ENCODE measurements around the gene BTNL3. TPM values are rescaled to one million over a fixed set of nuclear protein-coding genes. Genes with fewer than 3 reads are reported as not detected.

Gene BTNL3
- total RNA-seq, 1 donor from 2014 or later = not detected

DNA sequence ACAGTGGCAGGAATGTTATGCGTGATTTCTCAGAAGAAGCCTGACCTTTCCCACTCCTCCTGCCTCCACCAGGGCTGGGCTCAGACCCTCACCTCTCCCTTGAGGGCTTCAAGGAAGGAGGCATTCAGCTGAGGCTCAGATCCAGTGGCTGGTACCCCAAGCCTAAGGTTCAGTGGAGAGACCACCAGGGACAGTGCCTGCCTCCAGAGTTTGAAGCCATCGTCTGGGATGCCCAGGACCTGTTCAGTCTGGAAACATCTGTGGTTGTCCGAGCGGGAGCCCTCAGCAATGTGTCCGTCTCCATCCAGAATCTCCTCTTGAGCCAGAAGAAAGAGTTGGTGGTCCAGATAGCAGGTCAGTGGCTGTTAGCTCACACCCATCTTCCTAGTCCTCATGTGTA is 61.4 kb downstream of the BTNL3 start:
- Mint-ChIP-seq H3K27ac (ENCODE audit: unreplicated experiment) (no peak overlapping the region), H3K9me3 (ENCODE audit: low read depth) (no peaks in the 10 kb centered on the region), H3K4me1 (ENCODE audit: low read depth) (peaks cover 17% of the 10 kb centered on the region), H3K36me3 (ENCODE audit: low read depth) (no peaks in the 10 kb centered on the region), H3K27me3 (ENCODE audit: low read depth) (peaks cover 55% of the 10 kb centered on the region), H3K4me3 (ENCODE audit: unreplicated experiment) (no peak overlapping the region)
- DNase-seq (ENCODE audit: low spot score) = no peak
- TF ChIP-seq, protein P1, sequence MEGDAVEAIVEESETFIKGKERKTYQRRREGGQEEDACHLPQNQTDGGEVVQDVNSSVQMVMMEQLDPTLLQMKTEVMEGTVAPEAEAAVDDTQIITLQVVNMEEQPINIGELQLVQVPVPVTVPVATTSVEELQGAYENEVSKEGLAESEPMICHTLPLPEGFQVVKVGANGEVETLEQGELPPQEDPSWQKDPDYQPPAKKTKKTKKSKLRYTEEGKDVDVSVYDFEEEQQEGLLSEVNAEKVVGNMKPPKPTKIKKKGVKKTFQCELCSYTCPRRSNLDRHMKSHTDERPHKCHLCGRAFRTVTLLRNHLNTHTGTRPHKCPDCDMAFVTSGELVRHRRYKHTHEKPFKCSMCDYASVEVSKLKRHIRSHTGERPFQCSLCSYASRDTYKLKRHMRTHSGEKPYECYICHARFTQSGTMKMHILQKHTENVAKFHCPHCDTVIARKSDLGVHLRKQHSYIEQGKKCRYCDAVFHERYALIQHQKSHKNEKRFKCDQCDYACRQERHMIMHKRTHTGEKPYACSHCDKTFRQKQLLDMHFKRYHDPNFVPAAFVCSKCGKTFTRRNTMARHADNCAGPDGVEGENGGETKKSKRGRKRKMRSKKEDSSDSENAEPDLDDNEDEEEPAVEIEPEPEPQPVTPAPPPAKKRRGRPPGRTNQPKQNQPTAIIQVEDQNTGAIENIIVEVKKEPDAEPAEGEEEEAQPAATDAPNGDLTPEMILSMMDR (IDR thresholded peaks at IDR 0.05) = no peak

DNA sequence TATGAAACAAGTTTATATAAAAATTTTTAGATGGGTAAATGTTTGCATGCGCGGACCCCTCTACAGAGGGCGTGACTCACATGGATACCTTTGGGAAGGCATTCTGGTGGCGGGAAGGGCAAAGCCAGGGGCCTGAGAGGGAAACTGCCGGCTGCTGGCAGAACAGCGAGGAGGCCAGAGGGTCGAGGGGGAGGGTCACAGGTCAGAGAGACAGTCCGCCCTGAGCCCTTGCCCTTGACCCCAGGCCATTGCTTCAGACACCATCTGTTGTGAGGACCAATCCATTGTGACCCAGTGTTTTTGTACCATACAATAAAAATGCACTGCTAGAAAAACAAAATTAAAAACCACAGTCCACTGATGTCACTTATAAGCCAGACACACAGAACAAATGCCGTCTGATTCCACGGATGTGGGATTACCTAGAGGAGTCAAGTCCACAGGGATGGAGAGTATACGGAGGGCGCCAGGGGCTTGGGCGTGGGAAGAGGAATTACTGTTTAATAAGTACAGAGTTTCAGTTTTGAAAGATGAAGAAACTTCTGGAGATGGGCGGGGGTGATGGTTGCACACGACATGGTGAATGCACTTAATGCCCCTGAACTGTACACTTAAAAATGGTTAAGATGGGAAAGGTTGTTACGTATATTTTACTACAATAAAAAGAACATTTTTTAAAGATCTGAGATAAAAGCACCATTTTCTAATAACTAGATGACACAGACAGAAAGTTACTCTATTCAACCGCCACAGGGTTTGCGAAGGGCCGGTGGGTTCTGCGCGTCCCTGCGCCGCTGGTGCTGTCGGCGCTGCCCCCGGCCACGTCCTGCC is 63.4 kb downstream of the BTNL3 start:
- DNase-seq (ENCODE audit: low spot score) = no peak
- H3K4me1 Mint-ChIP-seq (ENCODE audit: low read depth) = peaks cover 17% of the 10 kb centered on the region
- H3K27me3 Mint-ChIP-seq (ENCODE audit: low read depth) = peaks cover 74% of the 10 kb centered on the region
- H3K27ac Mint-ChIP-seq (ENCODE audit: unreplicated experiment) = no peak overlapping the region
- TF ChIP-seq, protein P1 (IDR thresholded peaks at IDR 0.05) = no peak
- no peaks in the 10 kb centered on the region for H3K9me3 Mint-ChIP-seq (ENCODE audit: low read depth)
- no peaks in the 10 kb centered on the region for H3K36me3 Mint-ChIP-seq (ENCODE audit: low read depth)
- peak overlapping the region; percentile 49 for H3K4me3 Mint-ChIP-seq (ENCODE audit: unreplicated experiment)

DNA sequence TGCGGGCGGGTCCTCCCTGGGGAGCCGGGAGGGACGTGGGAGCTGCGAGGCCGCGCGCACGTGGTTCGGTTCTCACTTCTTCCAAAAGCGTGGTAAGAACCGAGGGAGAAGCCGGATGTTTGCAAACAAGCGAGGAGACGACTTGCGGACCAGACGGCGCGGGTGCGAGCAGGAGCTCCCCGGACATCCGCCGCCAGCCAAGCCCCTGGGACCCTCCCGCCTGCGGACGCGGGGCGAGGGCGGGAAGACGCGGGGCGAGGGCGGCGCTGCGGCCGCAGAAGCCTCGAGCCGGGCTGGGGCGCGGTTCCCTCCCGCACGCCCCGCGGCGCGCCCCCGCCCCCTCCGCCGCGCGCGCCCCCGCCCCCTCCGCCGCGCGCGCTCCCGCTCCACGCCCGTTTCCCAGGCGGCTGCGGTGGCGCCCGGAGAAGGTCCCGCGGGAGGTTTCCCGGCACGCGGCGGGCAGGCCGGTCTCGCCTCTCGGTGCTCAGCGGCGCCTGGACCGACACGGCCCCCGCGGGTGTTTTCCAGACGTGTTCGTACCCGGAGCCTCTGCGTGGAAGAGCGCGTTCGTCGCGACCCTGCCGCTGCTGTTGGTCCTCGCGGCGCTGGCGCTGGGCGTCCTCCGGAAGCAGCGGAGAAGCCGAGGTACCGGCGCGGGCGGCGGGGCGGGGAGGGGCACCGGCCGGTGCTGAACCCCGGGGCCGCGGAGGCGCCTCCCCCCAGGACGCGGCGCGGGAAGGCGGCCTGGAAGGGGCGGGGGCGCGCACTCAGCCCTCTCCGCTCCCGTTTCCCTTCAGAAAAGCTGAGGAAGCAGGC is 64.2 kb downstream of the BTNL3 start:
- no peak for DNase-seq (ENCODE audit: low spot score)
- H3K9me3 Mint-ChIP-seq (ENCODE audit: low read depth) = no peaks in the 10 kb centered on the region
- no peaks in the 10 kb centered on the region for H3K36me3 Mint-ChIP-seq (ENCODE audit: low read depth)
- TF ChIP-seq, protein P1 (IDR thresholded peaks at IDR 0.05) = no peak
- H3K27ac Mint-ChIP-seq (ENCODE audit: unreplicated experiment) = no peak overlapping the region
- H3K4me3 Mint-ChIP-seq (ENCODE audit: unreplicated experiment) = peak overlapping the region; percentile 59
- peaks cover 76% of the 10 kb centered on the region for H3K27me3 Mint-ChIP-seq (ENCODE audit: low read depth)
- H3K4me1 Mint-ChIP-seq (ENCODE audit: low read depth) = peaks cover 17% of the 10 kb centered on the region

DNA sequence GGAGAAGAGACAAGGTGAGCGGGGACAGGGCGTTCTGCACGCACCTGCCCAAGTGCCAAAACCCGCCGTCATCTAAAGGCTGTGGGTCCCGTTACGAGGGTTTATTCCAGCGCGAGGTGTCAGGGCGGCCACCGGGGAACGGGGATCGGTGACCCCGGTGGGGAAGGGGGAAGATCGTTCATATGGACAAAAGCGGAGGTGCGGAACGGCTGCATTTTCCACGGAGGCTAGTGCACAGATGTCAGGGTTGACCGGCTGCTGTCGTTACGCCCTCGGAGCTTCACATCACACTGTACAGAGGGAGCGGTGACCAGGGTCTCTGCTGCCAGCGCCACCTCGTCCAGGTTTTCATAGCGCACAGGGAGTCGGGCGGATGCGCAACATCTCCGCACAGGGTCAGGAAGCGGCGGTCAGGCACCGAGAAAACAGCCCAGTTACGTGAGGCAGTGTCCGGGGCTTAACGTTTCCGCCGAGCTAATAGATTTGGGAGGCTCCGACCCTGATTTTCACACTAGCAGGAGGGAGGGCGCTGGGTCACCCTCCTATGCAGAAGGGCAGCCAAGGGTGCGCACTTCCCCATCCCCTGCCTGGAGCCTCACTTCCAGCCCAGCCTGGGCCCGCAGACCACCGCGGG is 65.0 kb downstream of the BTNL3 start:
- DNase-seq (ENCODE audit: low spot score) = no peak
- Mint-ChIP-seq H3K27me3 (ENCODE audit: low read depth) (peaks cover 80% of the 10 kb centered on the region), H3K4me3 (ENCODE audit: unreplicated experiment) (peak overlapping the region; percentile 59), H3K4me1 (ENCODE audit: low read depth) (peaks cover 17% of the 10 kb centered on the region), H3K36me3 (ENCODE audit: low read depth) (no peaks in the 10 kb centered on the region), H3K9me3 (ENCODE audit: low read depth) (no peaks in the 10 kb centered on the region), H3K27ac (ENCODE audit: unreplicated experiment) (no peak overlapping the region)
- TF ChIP-seq, protein P1 (IDR thresholded peaks at IDR 0.05) = no peak

DNA sequence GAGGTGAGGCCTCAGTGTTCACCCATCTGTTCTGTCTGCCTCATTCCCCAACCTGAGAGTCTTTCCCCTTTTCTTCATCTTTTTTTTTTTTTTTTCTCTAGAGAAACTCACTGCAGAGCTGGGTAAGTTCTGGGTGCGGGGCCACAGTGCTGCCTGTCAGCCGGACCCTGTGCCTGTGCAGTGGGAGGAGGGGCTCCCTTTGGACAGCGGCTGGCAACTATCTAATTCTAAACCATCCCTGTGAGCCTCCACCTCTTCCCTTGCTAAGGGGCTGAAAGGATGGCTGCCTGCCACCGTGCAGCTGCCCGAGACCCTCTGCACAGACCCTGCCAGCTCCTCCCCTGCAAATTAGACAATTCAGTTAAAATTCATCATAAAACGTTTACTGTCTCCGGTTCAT is 65.5 kb downstream of the BTNL3 start:
- Mint-ChIP-seq H3K9me3 (ENCODE audit: low read depth) (no peaks in the 10 kb centered on the region), H3K27me3 (ENCODE audit: low read depth) (peaks cover 82% of the 10 kb centered on the region), H3K4me1 (ENCODE audit: low read depth) (peaks cover 17% of the 10 kb centered on the region), H3K27ac (ENCODE audit: unreplicated experiment) (no peak overlapping the region), H3K4me3 (ENCODE audit: unreplicated experiment) (peak overlapping the region; percentile 59), H3K36me3 (ENCODE audit: low read depth) (no peaks in the 10 kb centered on the region)
- TF ChIP-seq, protein P1 (IDR thresholded peaks at IDR 0.05) = no peak
- DNase-seq (ENCODE audit: low spot score) = no peak

All from chondrocyte (in vitro differentiated cells).